Peyer's patch (tissue), 4 donors: ENCODE measurements around the gene DCHS1.

ENCODE experiments used
- CTCF ChIP-seq, 6 experiments: fragments of 450-650 bp in 4 of 6; fragments of 200-600 bp in 2 of 6; sonication (generic) in 1 of 6; IDR thresholded peaks; one replicate each; pipeline ENCODE4 v1.5.1; 2017 to 2019; ENCODE audit warnings: antibody characterized with exemption in 6 of 6, mild to moderate bottlenecking in 3 of 6, moderate library complexity in 1 of 6
- POLR2A ChIP-seq, 2 donors: fragments of 450-650 bp; IDR thresholded peaks; one replicate each; pipeline ENCODE4 v1.5.1; 2017; ENCODE audit warnings: antibody characterized with exemption in 2 of 2, mild to moderate bottlenecking in 2 of 2, moderate library complexity in 2 of 2

DNA sequence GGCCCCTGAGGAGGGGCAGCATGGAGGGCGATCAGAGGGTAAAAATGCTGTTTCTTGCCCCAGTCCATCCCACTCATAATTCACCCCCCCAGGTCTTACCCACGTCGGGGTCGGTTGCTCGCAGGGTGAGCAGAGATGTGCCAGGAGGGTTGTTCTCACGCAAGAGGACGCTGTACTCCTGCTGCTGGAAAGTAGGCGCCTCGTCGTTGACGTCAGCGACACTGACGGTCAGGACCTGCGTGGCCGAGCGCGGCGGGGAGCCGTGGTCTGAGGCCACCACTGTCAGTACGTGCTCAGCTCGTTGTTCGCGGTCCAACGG is 26.1 kb downstream of the DCHS1 start:
- no peak for TF ChIP-seq CTCF (IDR thresholded peaks at IDR 0.05)
- no peak for TF ChIP-seq POLR2A (IDR thresholded peaks at IDR 0.05)
